C4-2B (cell line): ENCODE measurements around the gene KCNT2.
"Not testable (repeated sequence)": the region's sequence is repeated elsewhere in the genome, so short reads cannot be mapped to it uniquely, and the experiment has no call there.

Experiments
- H3K27ac ChIP-seq: fragments of 450-650 bp; 2 replicates; pipeline ENCODE4 v1.5.1; 2017
- CTCF ChIP-seq: fragments of 450-650 bp; conservative IDR thresholded peaks from 2 replicates; pipeline ENCODE4 v1.5.1; 2017; ENCODE audit warnings: mild to moderate bottlenecking
- ZFX ChIP-seq: fragments of 450-650 bp; IDR thresholded peaks from 2 replicates; pipeline ENCODE4 v1.6.1; 2017

KCNT2 gene

GRCh38 chr1:196302420-196302819 is 305.8 kb downstream of the KCNT2 start:
- H3K27ac ChIP-seq: no peak overlapping the region
- no peak for TF ChIP-seq ZFX
- TF ChIP-seq CTCF: no peak

GRCh38 chr1:196295766-196296165 is 312.5 kb downstream of the KCNT2 start:
- no peak overlapping the region for H3K27ac ChIP-seq
- TF ChIP-seq ZFX: no peak
- no peak for TF ChIP-seq CTCF

GRCh38 chr1:196278816-196279215 is 329.4 kb downstream of the KCNT2 start:
- no peak overlapping the region for H3K27ac ChIP-seq
- TF ChIP-seq CTCF: no peak
- no peak for TF ChIP-seq ZFX

- no peak for TF ChIP-seq CTCF
- TF ChIP-seq ZFX: no peak
- no peak overlapping the region for H3K27ac ChIP-seq
These were observed 330.4 kb downstream of the KCNT2 start for GRCh38 chr1:196277860-196278259.

- H3K27ac ChIP-seq: no peak overlapping the region
- TF ChIP-seq ZFX (no peak), CTCF (no peak)
These were observed 336.9 kb downstream of the KCNT2 start for GRCh38 chr1:196271212-196271947.

GRCh38 chr1:196263086-196263485 is 345.2 kb downstream of the KCNT2 start:
- not testable (repeated sequence) for H3K27ac ChIP-seq

- TF ChIP-seq ZFX (no peak), CTCF (no peak)
These were observed 348.0 kb downstream of the KCNT2 start for GRCh38 chr1:196260270-196260669.

GRCh38 chr1:196259316-196259715 is 348.9 kb downstream of the KCNT2 start:
- TF ChIP-seq ZFX (no peak), CTCF (no peak)
- no peak overlapping the region for H3K27ac ChIP-seq

More at GRCh38 chr1:196260270-196260669, 348.0 kb downstream of the KCNT2 start:
- no peak overlapping the region for H3K27ac ChIP-seq
